ENCODE measurements around the gene XPO6. TPM values are rescaled to one million over a fixed set of nuclear protein-coding genes. Genes with fewer than 3 reads are reported as not detected.

XPO6 gene
- polyA plus RNA-seq, 1 donor from 2014 or later, result 104 TPM

DNA sequence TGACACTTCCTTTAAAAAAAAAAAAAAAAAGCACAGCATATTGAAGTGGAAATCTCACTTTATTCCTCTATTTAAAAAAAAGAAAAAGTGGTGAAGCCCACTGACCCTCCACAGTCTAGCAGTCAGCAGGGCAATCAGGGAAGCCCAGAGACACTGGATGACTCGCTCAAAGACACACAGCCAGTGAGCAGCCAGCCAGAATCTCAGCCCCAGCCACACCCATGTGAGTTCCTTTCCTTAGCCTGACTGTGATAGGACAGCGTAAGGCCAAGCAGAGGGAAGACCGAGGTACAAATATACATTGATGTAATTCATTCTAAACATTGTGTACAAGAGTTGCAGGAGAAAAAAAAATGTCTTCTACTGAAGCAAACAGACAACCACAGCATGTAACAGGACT lies 22.5 kb downstream of the XPO6 start:
- Histone ChIP-seq H3K9me2 (ENCODE audit: insufficient read depth, low read length) (no peaks in the 10 kb centered on the region), H3K9ac (ENCODE audit: low read length) (no peak overlapping the region), H3K27ac (ENCODE audit: low read length) (no peak overlapping the region), H3K36me3 (ENCODE audit: insufficient read depth, low read length) (no peaks in the 10 kb centered on the region), H3K79me2 (replicated peaks; ENCODE audit: insufficient read depth, low read length) (peaks cover 67% of the 10 kb centered on the region), H4K20me1 (ENCODE audit: insufficient read depth) (peaks cover 10% of the 10 kb centered on the region), H2AFZ (ENCODE audit: low read depth, low read length) (no peak overlapping the region), H3K4me2 (ENCODE audit: low read length) (no peak overlapping the region), H3K27me3 (ENCODE audit: insufficient read depth, low read depth, low read length) (no peaks in the 10 kb centered on the region), H3F3A (ENCODE audit: insufficient read depth, low read length, poor library complexity, severe bottlenecking) (no peaks in the 10 kb centered on the region), H3K4me3 (ENCODE audit: low read length) (no peak overlapping the region), H3K9me3 (ENCODE audit: low read length) (no peaks in the 10 kb centered on the region)
- TF ChIP-seq, protein P1, sequence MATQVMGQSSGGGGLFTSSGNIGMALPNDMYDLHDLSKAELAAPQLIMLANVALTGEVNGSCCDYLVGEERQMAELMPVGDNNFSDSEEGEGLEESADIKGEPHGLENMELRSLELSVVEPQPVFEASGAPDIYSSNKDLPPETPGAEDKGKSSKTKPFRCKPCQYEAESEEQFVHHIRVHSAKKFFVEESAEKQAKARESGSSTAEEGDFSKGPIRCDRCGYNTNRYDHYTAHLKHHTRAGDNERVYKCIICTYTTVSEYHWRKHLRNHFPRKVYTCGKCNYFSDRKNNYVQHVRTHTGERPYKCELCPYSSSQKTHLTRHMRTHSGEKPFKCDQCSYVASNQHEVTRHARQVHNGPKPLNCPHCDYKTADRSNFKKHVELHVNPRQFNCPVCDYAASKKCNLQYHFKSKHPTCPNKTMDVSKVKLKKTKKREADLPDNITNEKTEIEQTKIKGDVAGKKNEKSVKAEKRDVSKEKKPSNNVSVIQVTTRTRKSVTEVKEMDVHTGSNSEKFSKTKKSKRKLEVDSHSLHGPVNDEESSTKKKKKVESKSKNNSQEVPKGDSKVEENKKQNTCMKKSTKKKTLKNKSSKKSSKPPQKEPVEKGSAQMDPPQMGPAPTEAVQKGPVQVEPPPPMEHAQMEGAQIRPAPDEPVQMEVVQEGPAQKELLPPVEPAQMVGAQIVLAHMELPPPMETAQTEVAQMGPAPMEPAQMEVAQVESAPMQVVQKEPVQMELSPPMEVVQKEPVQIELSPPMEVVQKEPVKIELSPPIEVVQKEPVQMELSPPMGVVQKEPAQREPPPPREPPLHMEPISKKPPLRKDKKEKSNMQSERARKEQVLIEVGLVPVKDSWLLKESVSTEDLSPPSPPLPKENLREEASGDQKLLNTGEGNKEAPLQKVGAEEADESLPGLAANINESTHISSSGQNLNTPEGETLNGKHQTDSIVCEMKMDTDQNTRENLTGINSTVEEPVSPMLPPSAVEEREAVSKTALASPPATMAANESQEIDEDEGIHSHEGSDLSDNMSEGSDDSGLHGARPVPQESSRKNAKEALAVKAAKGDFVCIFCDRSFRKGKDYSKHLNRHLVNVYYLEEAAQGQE (IDR thresholded peaks at IDR 0.05; ENCODE audit: borderline replicate concordance), result no peak
- TF ChIP-seq RAD21 (conservative IDR thresholded peaks at IDR 0.05) (no peak), TAF1 (IDR thresholded peaks at IDR 0.05; ENCODE audit: low read depth) (no peak), EP300 (conservative IDR thresholded peaks at IDR 0.05; ENCODE audit: poor library complexity, severe bottlenecking) (no peak), EZH2 (IDR thresholded peaks at IDR 0.05; ENCODE audit: borderline replicate concordance, insufficient read depth, low read length, poor library complexity, severe bottlenecking) (no peak), SMC3 (conservative IDR thresholded peaks at IDR 0.05; ENCODE audit: poor library complexity) (no peak), POLR2AphosphoS5 (IDR thresholded peaks at IDR 0.05) (no peak), MXI1 (conservative IDR thresholded peaks at IDR 0.05; ENCODE audit: poor library complexity, severe bottlenecking) (no peak)
- TF ChIP-seq, protein P2, sequence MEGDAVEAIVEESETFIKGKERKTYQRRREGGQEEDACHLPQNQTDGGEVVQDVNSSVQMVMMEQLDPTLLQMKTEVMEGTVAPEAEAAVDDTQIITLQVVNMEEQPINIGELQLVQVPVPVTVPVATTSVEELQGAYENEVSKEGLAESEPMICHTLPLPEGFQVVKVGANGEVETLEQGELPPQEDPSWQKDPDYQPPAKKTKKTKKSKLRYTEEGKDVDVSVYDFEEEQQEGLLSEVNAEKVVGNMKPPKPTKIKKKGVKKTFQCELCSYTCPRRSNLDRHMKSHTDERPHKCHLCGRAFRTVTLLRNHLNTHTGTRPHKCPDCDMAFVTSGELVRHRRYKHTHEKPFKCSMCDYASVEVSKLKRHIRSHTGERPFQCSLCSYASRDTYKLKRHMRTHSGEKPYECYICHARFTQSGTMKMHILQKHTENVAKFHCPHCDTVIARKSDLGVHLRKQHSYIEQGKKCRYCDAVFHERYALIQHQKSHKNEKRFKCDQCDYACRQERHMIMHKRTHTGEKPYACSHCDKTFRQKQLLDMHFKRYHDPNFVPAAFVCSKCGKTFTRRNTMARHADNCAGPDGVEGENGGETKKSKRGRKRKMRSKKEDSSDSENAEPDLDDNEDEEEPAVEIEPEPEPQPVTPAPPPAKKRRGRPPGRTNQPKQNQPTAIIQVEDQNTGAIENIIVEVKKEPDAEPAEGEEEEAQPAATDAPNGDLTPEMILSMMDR (IDR thresholded peaks at IDR 0.05; ENCODE audit: poor library complexity, severe bottlenecking), result no peak

DNA sequence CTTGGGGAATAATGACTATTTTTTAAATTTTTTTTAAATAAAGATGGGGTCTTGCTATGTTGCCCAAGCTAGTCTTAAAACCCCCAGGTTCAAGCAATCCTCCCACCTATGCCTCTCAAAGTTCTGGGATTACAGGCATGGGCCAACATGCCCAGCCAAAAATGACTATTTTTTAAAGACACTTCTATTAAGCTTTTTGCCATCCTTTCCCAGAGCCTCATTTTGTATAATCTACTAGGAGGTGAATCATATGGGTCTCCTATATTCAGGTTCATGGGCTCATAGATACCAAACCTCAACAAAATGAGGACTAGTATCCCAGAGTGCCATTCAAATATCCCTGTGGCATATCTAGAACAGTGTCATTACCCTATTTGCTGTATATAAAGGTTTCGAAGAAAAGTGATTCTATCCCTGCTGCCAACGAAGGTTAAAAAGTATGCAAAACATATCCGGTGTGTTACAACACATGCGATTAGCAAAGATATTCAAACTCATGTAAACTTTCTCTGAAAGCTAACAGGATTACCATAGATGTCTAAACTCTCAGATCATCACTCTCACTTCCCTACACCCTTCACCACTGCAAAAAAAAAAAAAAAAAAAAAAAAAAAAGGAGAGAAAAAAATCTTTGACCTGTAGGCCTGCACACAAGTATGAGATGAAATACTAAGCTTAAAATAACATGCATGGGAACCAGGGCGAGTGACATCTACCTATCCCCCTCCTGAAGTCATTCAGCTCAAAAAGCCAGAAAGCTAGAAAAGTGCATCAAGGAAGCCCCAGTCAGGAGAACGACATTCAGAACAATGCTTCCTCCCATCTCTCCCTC lies 23.5 kb downstream of the XPO6 start:
- H3K79me2 ChIP-seq (replicated peaks; ENCODE audit: insufficient read depth, low read length), result peaks cover 70% of the 10 kb centered on the region
- H3K27ac ChIP-seq (ENCODE audit: low read length), result no peak overlapping the region
- no peak overlapping the region for H3K9ac ChIP-seq (ENCODE audit: low read length)
- H3K9me2 ChIP-seq (ENCODE audit: insufficient read depth, low read length), result no peaks in the 10 kb centered on the region
- no peak overlapping the region for H3K4me2 ChIP-seq (ENCODE audit: low read length)
- peaks cover 10% of the 10 kb centered on the region for H4K20me1 ChIP-seq (ENCODE audit: insufficient read depth)
- no peaks in the 10 kb centered on the region for H3K36me3 ChIP-seq (ENCODE audit: insufficient read depth, low read length)
- H2AFZ ChIP-seq (ENCODE audit: low read depth, low read length), result no peak overlapping the region
- no peaks in the 10 kb centered on the region for H3K27me3 ChIP-seq (ENCODE audit: insufficient read depth, low read depth, low read length)
- no peaks in the 10 kb centered on the region for H3K9me3 ChIP-seq (ENCODE audit: low read length)
- TF ChIP-seq EP300 (conservative IDR thresholded peaks at IDR 0.05; ENCODE audit: poor library complexity, severe bottlenecking), result no peak
- no peak for TF ChIP-seq SMC3 (conservative IDR thresholded peaks at IDR 0.05; ENCODE audit: poor library complexity)
- no peak for TF ChIP-seq POLR2AphosphoS5 (IDR thresholded peaks at IDR 0.05)
- no peak for TF ChIP-seq RAD21 (conservative IDR thresholded peaks at IDR 0.05)
- TF ChIP-seq EZH2 (IDR thresholded peaks at IDR 0.05; ENCODE audit: borderline replicate concordance, insufficient read depth, low read length, poor library complexity, severe bottlenecking), result no peak
- TF ChIP-seq MXI1 (conservative IDR thresholded peaks at IDR 0.05; ENCODE audit: poor library complexity, severe bottlenecking), result no peak
- no peak overlapping the region for H3K4me3 ChIP-seq (ENCODE audit: low read length)
- no peaks in the 10 kb centered on the region for H3F3A ChIP-seq (ENCODE audit: insufficient read depth, low read length, poor library complexity, severe bottlenecking)
